Measurements from ENCODE around the gene ATP11A.
"Not testable (repeated sequence)": the region's sequence is repeated elsewhere in the genome, so short reads cannot be mapped to it uniquely, and the experiment has no call there.

ATP11A gene

GRCh38 chr13:112844411-112844810, 154.6 kb downstream of the ATP11A start:
- no peak for FAIRE-seq

- FAIRE-seq: no peak
These were observed 155.0 kb downstream of the ATP11A start for GRCh38 chr13:112844879-112845278.

- no peak for FAIRE-seq
These were observed 155.8 kb downstream of the ATP11A start for GRCh38 chr13:112845511-112846144.

GRCh38 chr13:112846411-112847115, 156.7 kb downstream of the ATP11A start:
- no peak for FAIRE-seq

- no peak for FAIRE-seq
These were observed 159.7 kb downstream of the ATP11A start for GRCh38 chr13:112849500-112849899.

- FAIRE-seq: no peak
These were observed 160.4 kb downstream of the ATP11A start for GRCh38 chr13:112850273-112850672.

GRCh38 chr13:112851107-112852038, 161.5 kb downstream of the ATP11A start:
- FAIRE-seq: no peak

- FAIRE-seq: no peak
These were observed 162.6 kb downstream of the ATP11A start for GRCh38 chr13:112852392-112852791.

- no peak for FAIRE-seq
These were observed 163.0 kb downstream of the ATP11A start for GRCh38 chr13:112852808-112853207.

- no peak for FAIRE-seq
These were observed 164.5 kb downstream of the ATP11A start for GRCh38 chr13:112854321-112854720.

- no peak for FAIRE-seq
These were observed 166.0 kb downstream of the ATP11A start for GRCh38 chr13:112855859-112856258.

GRCh38 chr13:112857914-112858490, 168.2 kb downstream of the ATP11A start:
- no peak for FAIRE-seq

- FAIRE-seq: no peak
These were observed 169.4 kb downstream of the ATP11A start for GRCh38 chr13:112859128-112859816.

GRCh38 chr13:112859817-112860190, 170.0 kb downstream of the ATP11A start:
- FAIRE-seq: no peak

- FAIRE-seq: no peak
These were observed 172.2 kb downstream of the ATP11A start for GRCh38 chr13:112861876-112862615.

GRCh38 chr13:112863356-112863755, 173.5 kb downstream of the ATP11A start:
- not testable (repeated sequence) for FAIRE-seq

GRCh38 chr13:112865478-112865877, 175.6 kb downstream of the ATP11A start:
- not testable (repeated sequence) for FAIRE-seq

- no peak for FAIRE-seq
These were observed 177.5 kb downstream of the ATP11A start for GRCh38 chr13:112867301-112867711.

GRCh38 chr13:112868308-112868707, 178.5 kb downstream of the ATP11A start:
- no peak for FAIRE-seq

- no peak for FAIRE-seq
These were observed 179.6 kb downstream of the ATP11A start for GRCh38 chr13:112869202-112870050.

- FAIRE-seq: no peak
These were observed 180.2 kb downstream of the ATP11A start for GRCh38 chr13:112870051-112870331.
